NCI-H1105 (cell line): ENCODE data around the gene GPR146.

Experiments used
- DNase-seq: peaks from one replicate; lab custom pipeline; 2025; lab: John Stamatoyannopoulos, UW

The GPR146 gene

DNA sequence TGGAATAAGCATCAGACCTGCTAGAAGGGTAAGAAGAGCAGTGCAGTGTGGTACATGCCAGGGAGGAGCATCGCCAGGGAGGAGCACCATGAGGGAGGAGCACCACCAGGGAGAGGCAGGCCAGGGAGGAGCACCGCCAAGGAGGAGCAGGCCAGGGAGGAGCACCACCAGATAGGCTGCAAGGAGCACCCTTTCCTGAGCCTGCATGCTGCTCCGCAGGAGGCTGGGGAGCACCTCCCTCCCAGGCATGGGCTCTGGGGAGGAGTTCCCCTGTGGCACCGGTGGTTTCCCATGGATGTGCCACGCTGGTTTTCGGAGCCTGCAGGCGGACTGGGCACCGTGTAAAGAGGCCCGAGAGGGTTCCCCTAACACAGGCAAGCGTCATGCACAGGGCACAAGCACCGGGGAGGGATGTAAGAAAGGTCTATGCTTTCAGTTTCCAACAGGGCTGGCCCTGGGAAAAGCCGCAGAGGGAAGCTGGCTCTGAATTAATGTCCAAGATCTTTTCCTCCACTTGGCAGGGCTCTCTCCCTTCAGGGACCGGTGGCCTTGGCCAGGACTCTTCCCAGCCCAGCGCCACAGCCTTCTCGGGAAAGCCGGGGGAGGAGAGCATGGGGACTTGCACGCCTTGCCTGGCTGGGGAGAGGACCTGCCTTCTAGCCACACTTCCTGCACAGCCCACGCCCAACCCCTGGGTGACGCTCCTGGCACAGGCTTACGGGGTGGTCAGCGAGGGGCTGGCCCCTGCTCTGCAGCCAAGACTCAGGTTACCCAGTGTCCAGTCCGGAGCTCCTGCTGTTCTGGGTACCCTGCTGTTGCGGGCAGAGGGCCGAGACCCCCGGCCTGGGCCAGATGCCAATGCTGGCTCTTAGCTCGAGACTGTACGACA lies 32.1 kb downstream of the GPR146 start:
- no peak for DNase-seq

DNA sequence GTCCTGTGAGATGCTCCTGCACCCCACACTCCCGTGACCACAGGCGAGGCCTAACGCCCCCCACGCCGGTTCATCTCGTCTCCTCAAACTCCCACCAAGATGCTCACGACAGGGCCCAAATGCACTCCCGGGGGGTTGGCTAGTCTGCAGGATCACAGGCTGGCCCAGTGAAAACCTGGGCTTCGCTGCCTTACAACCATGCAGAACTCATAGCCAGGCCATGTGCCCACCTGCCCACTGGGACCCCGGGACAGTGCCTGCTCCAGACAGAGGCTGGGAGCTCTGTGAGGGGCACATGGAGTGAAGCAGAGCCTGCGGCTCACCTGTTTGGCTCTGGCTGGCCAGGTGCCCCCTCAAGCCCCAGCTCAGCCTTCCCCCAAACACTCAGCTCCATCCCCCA lies 34.2 kb downstream of the GPR146 start:
- DNase-seq, result no peak

DNA sequence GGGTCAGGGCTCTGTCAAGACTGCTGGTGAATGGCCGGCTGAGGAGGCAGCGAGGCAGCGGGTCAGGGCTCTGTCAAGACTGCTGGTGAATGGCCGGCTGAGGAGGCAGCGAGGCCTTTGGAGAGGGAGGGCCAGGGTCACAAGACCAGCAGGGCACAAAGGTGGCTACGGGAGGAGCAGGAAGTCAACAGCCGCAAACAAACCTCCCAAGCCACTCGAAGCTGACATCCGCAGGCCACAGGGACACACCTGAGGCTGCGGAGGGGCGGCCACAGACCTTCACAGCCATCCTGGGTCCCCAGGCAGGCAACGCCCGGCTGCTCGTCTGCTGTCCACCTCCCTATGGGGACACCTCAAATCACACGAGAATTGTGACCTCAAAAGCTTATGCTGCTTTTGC lies 34.6 kb downstream of the GPR146 start:
- no peak for DNase-seq

DNA sequence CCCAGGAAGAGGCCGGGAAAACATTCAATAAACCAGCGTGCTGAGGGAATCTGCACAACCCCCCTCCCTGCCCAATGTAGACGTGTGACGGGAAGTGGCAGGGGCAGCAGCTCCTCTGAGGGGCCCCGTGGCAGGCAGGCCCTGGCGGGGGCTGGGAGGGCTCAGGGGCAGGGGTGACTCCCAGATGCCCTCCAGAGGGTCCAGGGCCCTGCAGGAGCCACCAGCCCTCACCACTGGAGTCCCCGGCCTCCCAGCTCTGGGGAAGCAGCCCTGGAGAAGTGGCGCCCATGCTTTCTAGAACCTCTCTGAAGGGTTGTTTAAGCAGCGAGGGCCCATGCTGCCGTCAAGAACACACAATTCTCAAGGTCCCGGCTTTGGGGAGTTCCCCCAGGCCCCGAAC lies 35.2 kb downstream of the GPR146 start:
- DNase-seq, result no peak

DNA sequence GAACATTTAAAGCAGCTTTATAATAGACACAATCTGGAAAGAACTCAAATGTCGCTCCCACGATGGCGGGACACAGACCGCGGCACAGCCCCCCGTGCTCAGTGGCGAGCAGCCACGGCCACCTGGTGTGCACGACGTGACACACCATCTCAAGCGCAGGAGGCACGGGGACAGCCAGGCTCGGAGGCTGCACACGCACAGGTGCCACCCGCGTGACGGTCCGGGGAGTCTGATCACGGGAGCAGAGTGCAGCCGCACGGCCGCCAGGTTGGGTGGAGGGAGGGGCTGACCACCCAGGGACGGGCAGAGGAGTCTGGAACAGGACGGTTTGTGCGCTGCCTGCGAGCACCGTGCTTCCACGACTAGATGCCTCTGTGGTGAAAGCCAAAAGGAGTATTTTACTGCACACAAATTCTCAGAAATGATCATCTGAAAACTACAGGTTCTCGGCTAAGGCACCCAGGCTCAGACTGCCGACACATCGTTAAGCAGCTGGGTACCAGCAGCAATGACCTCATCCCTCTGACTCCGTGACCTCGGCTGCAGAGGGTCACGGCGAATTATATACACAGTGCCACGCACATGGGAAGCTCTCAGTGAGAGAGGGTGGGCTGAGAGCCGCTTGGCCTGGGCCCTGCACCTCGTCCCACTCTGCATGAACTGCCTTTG lies 36.0 kb downstream of the GPR146 start:
- DNase-seq, result no peak

DNA sequence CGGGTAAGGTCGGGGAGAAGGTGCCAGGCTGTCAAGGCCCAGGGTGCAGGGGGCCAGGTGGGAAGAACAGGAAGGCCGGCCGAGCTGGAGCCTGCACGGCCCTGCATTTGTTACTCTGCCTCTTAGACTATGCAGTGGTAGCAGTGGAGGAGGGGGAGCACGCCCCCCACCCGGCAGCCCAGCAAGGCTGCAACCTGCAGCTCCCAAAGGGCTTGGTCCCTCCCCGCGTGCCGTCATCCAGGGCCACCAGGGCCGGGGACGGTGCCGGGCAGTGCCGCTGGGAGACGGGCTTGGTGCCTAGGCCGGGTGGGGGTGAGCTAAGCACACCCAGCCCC lies 36.5 kb downstream of the GPR146 start:
- DNase-seq, result no peak

DNA sequence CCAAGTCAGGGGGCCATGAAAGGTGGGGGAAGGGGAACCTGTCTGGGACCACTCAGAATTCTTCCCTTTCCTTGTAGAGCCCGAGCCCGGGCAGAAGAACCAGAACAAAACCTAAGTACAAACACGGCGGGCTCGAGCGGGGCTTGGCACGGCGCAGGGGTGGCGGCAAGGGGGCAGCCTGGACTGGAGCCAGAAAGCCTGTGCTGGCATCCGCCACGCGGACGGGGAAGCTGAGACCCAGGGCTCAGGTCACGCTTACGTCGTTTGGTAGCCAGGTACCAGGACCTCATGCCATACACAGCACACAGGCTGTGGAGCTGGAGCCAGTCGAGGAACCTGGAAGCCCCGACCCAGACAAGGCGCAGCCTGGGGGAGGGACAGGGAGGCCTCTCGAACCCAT lies 37.0 kb downstream of the GPR146 start:
- DNase-seq, result no peak

DNA sequence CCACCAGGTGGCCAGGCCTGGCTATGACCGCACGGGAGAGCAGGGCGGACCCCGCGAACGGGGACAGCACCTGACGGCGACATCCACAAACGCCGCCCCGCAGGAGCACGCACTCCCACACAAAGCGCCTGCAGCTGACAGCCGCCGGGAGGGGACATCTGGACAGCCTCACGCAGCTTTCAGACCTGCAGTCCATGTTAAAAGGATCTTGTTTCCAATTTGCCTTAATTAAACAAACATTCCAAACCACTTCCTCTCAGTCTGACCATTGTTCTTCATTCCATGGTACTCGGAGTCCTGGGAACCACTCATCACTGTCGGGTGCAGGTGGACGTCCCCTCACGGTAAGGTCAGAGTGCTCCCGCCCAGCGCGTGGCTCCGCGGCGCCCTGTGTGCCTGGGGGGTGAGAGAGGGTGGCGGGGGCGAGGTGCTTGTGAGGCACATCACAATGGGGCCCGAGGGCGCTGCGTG lies 37.6 kb downstream of the GPR146 start:
- no peak for DNase-seq

DNA sequence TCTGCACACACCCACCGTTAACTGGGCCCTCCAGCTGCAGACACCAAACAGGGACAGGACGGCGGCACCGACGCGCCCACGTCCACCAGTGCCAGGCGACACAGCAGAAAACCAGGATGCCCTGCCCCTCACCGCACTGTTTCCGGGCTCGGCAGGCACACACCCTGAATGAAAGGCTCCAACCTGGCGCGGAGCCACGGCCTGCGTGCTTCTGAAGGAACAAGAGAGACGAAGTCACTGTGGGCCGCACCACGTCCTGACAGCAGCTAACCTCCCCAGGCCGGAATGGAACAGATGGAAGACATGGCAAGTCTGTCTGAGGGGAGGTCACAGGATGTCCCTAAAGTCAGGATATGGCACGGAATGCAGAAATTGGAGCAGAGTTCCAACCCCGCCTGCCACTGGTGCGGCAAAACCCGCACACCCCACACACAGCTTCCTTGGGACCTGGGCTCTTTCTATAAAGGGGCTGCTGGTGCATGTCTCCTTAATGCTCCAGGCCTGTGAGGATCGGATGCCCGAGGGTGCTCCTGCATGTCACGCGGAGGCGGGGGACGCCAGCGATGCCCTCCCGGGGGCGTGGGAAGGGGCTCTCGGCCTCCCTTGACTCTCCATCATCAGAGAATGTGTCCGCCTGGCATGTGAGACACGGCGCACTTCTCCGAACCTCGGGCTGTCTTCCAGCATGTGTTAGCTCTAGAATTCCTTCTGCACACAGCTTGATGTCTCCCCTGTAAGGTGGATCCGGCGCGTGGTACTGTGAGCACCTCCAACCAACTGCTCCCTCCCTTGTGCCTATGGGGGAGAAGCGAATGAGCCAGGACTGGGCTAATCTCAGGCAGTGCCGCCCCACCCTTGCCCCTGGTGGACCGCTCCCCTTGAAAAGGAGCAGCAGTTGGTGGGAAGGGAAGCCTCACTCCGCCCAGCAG lies 39.6 kb downstream of the GPR146 start:
- DNase-seq, result no peak

DNA sequence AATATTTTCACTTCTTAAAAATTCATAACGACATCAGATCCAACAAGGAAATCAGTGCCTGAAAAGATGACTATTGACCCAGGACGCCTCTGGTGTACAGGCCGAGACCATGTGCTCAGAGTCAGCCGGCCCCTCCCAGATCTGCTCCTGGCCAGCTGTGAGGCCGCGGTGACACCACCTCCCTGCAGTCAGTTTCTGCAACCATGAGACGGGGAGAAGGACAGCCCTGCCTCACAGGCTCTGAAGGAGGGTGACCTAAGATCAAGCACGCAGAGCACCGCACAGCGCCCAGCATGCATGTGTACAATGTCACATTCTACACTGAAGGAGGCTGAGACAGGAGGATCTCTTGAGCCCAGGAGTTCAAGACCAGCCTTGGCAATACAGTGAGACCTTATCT lies 40.9 kb downstream of the GPR146 start:
- DNase-seq, result no peak

DNA sequence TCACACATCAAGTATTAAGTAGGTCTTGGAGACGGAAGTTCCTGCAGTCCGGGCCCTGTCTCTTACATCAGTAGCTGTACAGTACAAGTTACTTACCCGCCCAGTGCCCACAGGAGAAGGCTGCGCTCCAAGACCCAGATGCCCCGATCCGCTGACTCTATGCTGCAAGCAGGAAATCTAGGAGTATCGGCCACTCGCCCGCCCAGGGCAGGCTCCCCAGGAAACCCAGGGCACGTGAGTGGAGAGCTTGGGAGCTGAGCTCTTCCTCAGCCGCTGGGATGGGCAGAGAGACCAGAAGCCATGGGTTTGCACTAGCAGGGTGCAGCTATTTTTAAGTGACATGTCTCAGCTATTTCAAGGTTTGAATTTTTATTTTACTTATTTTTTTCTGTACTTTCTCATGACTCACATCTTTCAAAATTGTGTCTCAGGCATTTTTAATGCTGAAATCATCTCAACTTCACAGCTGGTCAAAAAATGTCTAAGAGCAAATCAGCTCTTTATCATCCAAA lies 41.6 kb downstream of the GPR146 start:
- no peak for DNase-seq

DNA sequence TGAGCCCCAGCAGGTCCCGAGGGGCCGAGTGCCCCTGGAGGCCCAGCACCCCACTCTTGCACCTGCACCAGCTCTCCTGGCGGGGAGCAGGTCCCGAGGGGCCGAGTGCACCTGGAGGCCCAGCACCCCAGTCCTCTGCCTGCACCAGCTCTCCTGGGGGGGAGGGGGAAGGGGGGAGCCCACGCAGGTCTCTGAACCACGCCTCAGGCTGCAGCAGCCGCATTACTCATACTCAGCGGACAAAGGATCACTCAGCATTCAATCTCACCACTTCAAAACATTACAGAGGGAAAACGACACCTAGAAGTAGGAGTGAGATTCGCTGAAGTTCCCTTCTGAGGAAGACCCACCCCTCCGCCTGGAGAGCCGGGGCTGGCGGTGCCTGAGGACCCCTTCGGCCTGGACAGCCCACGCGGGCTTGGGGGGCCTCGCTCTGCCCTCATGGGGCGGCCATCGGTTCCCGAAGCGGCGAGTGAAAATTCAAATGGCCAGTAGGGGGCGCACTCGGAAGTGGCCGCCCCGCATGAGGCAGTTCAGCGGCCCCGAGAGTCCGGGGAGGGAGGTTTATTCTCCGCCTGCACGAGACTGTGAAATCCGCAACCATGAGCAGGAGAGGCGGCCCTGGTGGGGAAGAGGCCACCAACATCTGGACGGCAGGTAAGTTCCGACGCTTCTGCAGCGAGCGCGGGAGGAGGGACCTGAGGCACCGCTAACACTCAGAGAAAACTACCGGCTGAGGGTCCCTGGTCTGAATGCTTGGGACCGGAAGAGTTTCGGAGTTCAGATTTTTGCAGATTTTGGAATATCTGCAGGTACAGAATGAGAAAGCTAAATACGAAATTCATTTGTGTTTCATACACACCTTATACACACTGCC lies 42.5 kb downstream of the GPR146 start:
- DNase-seq, result no peak

DNA sequence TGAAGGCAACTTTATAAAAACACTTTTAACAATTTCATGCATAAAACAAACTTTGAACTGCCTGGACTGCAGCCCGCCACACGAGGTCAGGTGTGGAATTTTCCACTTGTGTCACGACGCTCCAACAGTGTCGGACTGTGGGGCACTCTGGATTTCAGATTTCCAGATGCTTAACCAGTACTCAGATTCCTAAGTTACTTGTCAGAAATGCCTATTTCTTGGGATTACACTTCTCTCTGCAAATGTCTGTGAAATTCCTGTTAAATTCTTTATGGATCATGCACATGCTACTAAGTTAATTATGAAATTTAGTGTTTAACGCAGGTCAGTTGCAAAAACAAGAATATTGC lies 43.1 kb downstream of the GPR146 start:
- no peak for DNase-seq

DNA sequence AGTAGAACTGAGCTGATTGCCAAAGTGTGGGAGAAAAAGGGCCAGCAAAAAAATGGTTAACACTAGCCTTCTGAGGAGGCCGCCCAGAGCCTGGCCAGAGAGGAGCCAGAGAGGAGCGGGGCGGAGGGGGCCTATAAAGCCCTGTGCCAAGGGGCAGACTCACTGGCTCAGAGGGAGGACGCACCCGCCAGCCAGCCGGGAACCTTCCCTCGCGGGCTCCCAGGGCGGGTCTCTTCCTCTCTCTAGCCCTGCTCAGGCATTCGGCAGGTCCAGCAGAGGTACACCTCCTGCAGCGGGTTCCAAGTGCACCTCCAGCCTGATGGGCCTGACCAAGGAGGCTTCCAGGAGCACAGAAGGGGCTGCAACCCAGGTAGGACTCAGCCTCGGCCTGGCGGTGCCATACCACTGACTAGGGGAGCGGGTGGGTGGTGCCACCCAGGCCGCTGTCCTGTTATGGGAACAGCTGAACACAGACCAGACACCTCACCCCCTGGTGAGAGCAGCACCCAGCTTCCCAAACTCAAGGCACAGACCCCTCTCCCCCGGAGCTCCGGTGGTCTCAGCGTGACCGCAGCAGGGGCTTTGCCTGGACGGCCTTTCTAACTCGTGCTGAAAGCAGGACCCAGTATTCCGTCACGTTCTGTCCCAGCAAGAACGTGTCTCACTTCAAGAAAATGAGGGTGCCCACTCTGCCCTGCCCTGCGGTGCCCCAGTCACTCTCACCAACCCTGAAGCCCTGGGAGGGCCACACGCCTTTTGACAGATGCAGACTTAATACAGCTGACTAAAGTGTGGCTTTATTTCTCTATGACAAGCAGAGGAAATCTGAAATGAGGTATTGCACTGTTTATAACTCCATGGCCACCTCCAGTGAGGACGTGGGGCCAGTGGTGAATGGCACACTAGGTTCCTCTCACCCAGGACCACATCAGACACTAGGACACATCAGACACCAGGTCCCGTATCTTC lies 43.9 kb downstream of the GPR146 start, which contains the start of gene GPER1:
GPER1 (plus strand) TSS at position 162 of the 969 bp plus-strand sequence. CDS start 3,616 bp downstream, outside the sequence.
- no peak for DNase-seq

DNA sequence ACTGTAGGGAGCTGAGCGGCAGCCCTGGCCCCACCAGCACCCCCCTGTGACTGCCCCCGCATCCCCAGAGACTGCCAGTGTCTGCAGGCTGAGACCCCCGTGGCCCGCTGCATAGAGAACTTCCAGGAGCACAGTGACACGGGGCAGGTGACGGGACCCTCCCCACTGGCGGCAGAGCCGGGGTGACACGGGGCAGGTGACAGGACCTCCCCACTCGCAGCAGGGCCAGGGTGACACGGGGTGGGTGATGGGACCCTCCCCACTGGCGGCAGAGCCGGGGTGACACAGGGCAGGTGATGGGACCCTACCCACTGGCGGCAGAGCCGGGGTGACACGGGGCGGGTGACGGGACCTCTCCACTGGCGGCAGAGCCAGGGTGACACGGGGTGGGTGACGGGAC lies 45.9 kb downstream of the GPR146 start:
- no peak for DNase-seq

DNA sequence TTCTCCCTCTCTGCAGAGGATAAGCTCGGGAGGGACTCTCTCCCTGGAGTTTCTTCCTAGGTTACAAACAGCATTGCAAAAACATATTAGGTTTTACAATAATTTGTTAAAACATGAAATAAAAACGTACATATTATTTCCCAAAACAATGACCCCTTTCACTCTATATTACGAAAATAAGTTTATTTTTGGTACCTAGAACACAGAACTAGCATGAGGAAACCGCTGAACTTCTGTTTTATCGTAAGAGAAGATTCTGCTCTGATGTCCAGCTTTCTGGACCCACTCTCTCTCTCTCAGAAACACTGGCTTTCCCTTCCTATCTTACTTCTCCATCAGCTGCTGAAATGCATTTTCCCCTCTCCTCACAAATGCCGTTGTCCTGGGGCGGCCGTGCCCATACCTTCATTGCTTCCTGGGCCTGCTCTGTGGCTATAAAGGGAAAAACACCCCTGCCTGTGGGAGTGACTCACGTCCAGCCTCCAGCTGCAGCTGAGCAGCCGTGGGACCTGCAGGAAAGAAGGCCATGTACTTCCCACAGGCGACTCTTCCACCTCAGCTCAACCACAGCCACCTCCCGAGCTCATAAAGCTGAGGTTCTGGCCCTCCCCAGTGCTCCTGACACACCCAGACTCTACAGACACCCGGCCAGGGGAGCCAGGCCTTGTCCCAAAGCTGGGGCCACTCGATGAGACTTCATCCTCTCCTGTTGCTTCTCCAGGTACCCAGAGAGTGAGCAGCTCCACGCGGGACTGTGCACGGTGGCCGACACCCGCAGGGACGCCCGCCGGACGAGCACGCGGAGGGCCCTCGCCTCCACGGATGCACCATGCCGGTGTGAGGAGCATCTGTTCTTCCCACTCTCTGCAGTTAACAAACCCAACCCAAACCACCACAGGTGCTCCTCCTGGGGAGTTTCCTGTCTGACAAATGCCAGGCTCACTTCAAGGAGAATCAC lies 46.6 kb downstream of the GPR146 start:
- DNase-seq, result no peak

DNA sequence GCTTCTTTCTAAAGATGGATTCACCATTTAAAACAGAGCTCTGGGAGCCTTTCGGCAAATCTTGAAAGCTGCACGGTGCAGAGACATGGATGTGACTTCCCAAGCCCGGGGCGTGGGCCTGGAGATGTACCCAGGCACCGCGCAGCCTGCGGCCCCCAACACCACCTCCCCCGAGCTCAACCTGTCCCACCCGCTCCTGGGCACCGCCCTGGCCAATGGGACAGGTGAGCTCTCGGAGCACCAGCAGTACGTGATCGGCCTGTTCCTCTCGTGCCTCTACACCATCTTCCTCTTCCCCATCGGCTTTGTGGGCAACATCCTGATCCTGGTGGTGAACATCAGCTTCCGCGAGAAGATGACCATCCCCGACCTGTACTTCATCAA lies 47.3 kb downstream of the GPR146 start:
- DNase-seq, result no peak

DNA sequence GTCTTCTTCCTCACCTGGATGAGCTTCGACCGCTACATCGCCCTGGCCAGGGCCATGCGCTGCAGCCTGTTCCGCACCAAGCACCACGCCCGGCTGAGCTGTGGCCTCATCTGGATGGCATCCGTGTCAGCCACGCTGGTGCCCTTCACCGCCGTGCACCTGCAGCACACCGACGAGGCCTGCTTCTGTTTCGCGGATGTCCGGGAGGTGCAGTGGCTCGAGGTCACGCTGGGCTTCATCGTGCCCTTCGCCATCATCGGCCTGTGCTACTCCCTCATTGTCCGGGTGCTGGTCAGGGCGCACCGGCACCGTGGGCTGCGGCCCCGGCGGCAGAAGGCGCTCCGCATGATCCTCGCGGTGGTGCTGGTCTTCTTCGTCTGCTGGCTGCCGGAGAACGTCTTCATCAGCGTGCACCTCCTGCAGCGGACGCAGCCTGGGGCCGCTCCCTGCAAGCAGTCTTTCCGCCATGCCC lies 47.9 kb downstream of the GPR146 start:
- DNase-seq, result no peak
